Spleen (tissue), 11 donors: ENCODE data around the gene DDX43. TPM values are rescaled to one million over a fixed set of nuclear protein-coding genes. Genes with fewer than 3 reads are reported as not detected.
"Not testable (repeated sequence)": the region's sequence is repeated elsewhere in the genome, so short reads cannot be mapped to it uniquely, and the experiment has no call there.

Source experiments
- DNase-seq: peaks from one replicate; pipeline ENCODE4 v3.0.0-alpha.2; 2020
- H3K27ac ChIP-seq, 8 donors: fragments of 200-600 bp; sonication (generic) in 7 of 8; 1 replicate in 4 of 8; 2 replicates in 4 of 8; pipeline versions ENCODE4 v1.5.0 to v1.8.0; 2016 to 2021; ENCODE audit warnings: inconsistent platforms in 4 of 8, mild to moderate bottlenecking in 4 of 8, moderate library complexity in 1 of 8
- H3K27me3 ChIP-seq, 7 donors: fragments of 200-600 bp; sonication (generic) in 6 of 7; replicated peaks in 1 of 7; 1 replicate in 4 of 7; 2 replicates in 3 of 7; pipeline versions ENCODE4 v1.5.0 to v1.8.0; 2016 to 2021; ENCODE audit warnings: inconsistent platforms in 3 of 7, mild to moderate bottlenecking in 1 of 7
- H3K36me3 ChIP-seq, 6 donors: fragments of 200-600 bp; sonication (generic) in 5 of 6; 1 replicate in 4 of 6; 2 replicates in 2 of 6; pipeline versions ENCODE4 v1.5.0 to v1.8.0; 2016 to 2021; ENCODE audit warnings: inconsistent platforms in 2 of 6
- H3K4me1 ChIP-seq, 6 donors: fragments of 200-600 bp; sonication (generic) in 5 of 6; 1 replicate in 3 of 6; 2 replicates in 3 of 6; pipeline versions ENCODE4 v1.5.0 to v1.8.0; 2016 to 2021; ENCODE audit warnings: inconsistent platforms in 3 of 6
- H3K4me3 ChIP-seq, 8 donors: fragments of 200-600 bp; sonication (generic) in 7 of 8; 1 replicate in 4 of 8; 2 replicates in 4 of 8; pipeline versions ENCODE4 v1.5.0 to v1.8.0; 2016 to 2021; ENCODE audit warnings: inconsistent platforms in 4 of 8, mild to moderate bottlenecking in 4 of 8, moderate library complexity in 2 of 8
- H3K9me3 ChIP-seq, 8 donors: fragments of 200-600 bp; sonication (generic) in 7 of 8; 1 replicate in 4 of 8; 2 replicates in 4 of 8; pipeline versions ENCODE4 v1.5.0 to v1.8.0; 2016 to 2021; ENCODE audit warnings: inconsistent platforms in 4 of 8
- POLR2A ChIP-seq, 3 donors: fragments of 450-650 bp; IDR thresholded peaks; one replicate each; pipeline ENCODE4 v1.5.1; 2017; ENCODE audit warnings: antibody characterized with exemption in 3 of 3, mild to moderate bottlenecking in 1 of 3
- POLR2AphosphoS5 ChIP-seq, 3 donors: sonication (generic); formaldehyde crosslinking; IDR thresholded peaks; one replicate each; pipeline ENCODE4 v1.5.1; 2017; ENCODE audit warnings: antibody characterized with exemption in 3 of 3
- WGBS, 5 donors: extraction: QIAGEN DNeasy Blood & Tissue Kit in 3 of 5; methylation state at CpG; one replicate each; pipeline versions ENCODE4 v1.1.5 to v1.1.7; 2013 to 2018; 5-methylcytosine and 5-hydroxymethylcytosine counted together
- intact Hi-C: fragments of 100-400 bp; cut with DNase I; formaldehyde crosslinking; loops from one replicate; pipeline ENCODE4 v1.15.0; 2023; ENCODE audit warnings: low total_unique reads
- polyA plus RNA-seq, 3 donors: library from polyadenylated mRNA; stranded (reverse); fragments of 200-250 nt; gene quantifications; one replicate each; pipeline ENCODE4 v1.2.1, GENCODE V29; 2013
- total RNA-seq, 7 donors: library from RNA; depleted of rRNA in 3 of 7; stranded (reverse); fragments of >200 nt in 3 of 7; fragmentation: NEBNext Ultra II Directional in 4 of 7; extraction: Animal tissue kit (Norgen Biotek cat#: 25700) in 4 of 7; gene quantifications; one replicate each; pipeline versions ENCODE4 v1.1.0 to v1.2.1, GENCODE V29; 2016 to 2021
- TF ChIP-seq, protein P1 (sequence below), 11 experiments: fragments of 200-600 bp in 7 of 11; fragments of 450-650 bp in 4 of 11; sonication (generic) in 4 of 11; IDR thresholded peaks in 8 of 11; conservative IDR thresholded peaks in 3 of 11; 1 replicate in 7 of 11; 2 replicates in 4 of 11; pipeline versions ENCODE4 v1.4.0 to v1.8.0; 2016 to 2021; ENCODE audit warnings: antibody characterized with exemption in 11 of 11, inconsistent platforms in 4 of 11, mild to moderate bottlenecking in 1 of 11
- donor health status: healthy with polysubstance abuse.
- donor health status: DM: no; HTN: no; CAD: no; lungs with moderate emphysema.
- donor health status: DM: no; HTN: no; CAD: no.
- donor health status: Bipolar disorder and iron deficiency.
- donor health status: healthy.
- donor health status: DM: no; HTN: no; CAD: no.
- donor health status: DM: yes; HTN: yes; CAD: no.

Gene DDX43
- total and polyA plus RNA-seq, 10 donors: 0.34 to 1.5 (median 1.0) TPM

DNA sequence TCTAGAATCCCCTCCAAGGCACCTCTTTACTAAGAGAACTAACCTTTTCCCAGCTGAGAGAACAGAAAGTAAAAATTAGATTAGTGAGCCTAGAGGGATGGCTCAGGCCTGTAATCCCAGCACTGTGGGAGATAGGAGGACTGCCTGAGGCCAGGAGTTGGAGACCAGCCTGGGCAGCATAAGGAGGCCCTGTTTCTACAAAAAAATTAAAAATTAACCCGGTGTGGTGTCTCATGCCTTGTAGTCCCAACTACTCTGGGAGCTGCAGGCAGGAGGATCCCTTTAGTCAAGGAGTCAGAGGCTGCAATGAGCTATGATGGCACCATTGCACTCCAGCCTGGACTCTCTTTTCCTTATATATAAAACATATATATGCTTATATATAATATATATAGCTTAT, 19.4 kb upstream of the DDX43 start:
- no peak overlapping the region for H3K4me3 ChIP-seq
- WGBS, 5 donors: 81 to 100% (median 89%) methylated on average over 1 of the region's 1 CpG
- H3K9me3 ChIP-seq: peaks cover 0 to 27% (median 21%) of the 10 kb centered on the region in 8 donors
- intact Hi-C loops: no loop called here
- no peak overlapping the region for H3K27ac ChIP-seq
- no peaks in the 10 kb centered on the region for H3K36me3 ChIP-seq
- no peaks in the 10 kb centered on the region for H3K4me1 ChIP-seq
- TF ChIP-seq, protein P1, sequence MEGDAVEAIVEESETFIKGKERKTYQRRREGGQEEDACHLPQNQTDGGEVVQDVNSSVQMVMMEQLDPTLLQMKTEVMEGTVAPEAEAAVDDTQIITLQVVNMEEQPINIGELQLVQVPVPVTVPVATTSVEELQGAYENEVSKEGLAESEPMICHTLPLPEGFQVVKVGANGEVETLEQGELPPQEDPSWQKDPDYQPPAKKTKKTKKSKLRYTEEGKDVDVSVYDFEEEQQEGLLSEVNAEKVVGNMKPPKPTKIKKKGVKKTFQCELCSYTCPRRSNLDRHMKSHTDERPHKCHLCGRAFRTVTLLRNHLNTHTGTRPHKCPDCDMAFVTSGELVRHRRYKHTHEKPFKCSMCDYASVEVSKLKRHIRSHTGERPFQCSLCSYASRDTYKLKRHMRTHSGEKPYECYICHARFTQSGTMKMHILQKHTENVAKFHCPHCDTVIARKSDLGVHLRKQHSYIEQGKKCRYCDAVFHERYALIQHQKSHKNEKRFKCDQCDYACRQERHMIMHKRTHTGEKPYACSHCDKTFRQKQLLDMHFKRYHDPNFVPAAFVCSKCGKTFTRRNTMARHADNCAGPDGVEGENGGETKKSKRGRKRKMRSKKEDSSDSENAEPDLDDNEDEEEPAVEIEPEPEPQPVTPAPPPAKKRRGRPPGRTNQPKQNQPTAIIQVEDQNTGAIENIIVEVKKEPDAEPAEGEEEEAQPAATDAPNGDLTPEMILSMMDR (IDR thresholded peaks at IDR 0.05 in 8 of 11, conservative IDR thresholded peaks at IDR 0.05 in 3 of 11): no peak
- no peak for TF ChIP-seq POLR2A (IDR thresholded peaks at IDR 0.05)
- no peak for TF ChIP-seq POLR2AphosphoS5 (IDR thresholded peaks at IDR 0.05)
- no peaks in the 10 kb centered on the region for H3K27me3 ChIP-seq
- DNase-seq: no peak

DNA sequence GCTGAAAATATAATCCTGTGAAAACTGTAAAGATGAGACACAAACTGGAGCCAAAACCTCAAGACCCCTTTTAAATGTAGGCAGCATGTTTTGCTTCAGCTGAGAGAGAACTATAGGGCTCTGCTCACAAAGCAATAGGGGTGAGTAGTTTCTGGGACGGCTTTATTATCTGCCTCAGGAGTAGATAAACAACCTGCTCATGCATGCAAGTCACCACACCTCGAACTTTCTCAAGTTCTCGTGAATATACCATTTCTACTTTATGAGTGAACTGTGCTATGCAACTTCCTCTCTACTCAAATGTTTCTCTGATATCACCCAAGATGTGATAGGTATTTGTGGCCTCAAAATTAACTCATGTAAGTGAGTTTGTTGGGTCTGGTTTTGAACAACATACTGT, 17.4 kb upstream of the DDX43 start:
- Histone ChIP-seq H3K27ac (no peak overlapping the region), H3K27me3 (no peaks in the 10 kb centered on the region), H3K9me3 (peaks cover 0 to 11% (median 5%) of the 10 kb centered on the region in 8 donors), H3K36me3 (no peaks in the 10 kb centered on the region), H3K4me1 (no peaks in the 10 kb centered on the region), H3K4me3 (no peak overlapping the region)
- intact Hi-C loops: no loop called here
- WGBS, 5 donors: 56 to 70% (median 64%) methylated on average over 3 of the region's 3 CpGs
- DNase-seq: no peak
- TF ChIP-seq POLR2A (IDR thresholded peaks at IDR 0.05): no peak
- TF ChIP-seq, protein P1 (IDR thresholded peaks at IDR 0.05 in 8 of 11, conservative IDR thresholded peaks at IDR 0.05 in 3 of 11): no peak
- no peak for TF ChIP-seq POLR2AphosphoS5 (IDR thresholded peaks at IDR 0.05)

DNA sequence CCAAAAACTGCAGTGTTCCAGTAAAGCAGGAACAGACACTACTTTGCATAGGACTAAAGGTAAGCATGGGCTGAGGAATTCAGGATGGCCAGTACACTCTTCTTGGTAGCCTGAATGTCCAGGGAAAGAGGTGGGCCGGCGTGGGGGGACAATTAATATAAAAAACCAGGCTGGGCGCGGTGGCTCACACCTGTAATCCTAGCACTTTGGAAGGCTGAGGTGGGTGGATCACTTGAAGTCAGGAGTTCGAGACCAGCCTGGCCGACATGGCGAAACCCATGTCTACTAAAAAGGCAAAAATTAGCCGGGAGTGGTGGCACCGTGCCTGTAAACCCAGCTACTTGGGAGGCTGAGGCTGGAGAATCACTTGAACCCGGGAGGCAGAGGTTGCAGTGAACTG, 13.1 kb upstream of the DDX43 start:
- intact Hi-C loops, H3K4me1 ChIP-seq, H3K36me3 ChIP-seq, DNase-seq, H3K27me3 ChIP-seq, H3K9me3 ChIP-seq, H3K27ac ChIP-seq, H3K4me3 ChIP-seq: not testable (repeated sequence)
- 90 to 98% (median 95%) methylated on average over 10 of the region's 10 CpGs for WGBS, 5 donors

DNA sequence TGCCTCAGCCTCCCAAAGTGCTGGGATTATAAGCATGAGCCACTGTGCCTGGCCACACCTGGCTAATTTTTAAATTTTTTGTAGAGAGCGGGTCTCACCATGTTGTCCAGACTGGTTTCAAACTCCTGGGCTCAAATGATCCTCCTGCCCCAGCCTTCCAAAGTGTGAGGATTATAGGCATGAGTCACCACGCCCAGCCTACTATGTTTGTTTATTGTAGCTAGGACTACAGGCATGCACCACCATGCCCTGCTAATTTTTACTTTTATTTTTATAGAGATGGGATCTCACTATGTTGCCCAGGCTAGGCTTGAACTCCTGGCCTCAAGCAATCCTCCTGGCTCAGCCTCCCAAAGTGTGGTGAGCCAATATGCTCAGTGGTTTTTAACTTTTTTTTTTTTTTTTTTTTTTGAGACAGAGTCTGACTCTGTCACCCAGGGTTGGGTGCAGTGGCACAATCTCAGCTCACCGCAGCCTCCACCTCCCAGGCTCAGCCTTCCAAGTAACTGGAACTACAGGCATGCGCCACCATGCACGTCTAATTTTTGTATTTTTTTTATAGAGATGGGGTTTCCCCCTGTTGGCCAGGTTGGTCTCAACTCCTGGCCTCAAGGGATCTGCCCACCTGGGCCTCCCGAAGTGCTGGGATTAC, 12.0 kb upstream of the DDX43 start:
- intact Hi-C loops: no loop called here
- Histone ChIP-seq H3K4me1 (no peaks in the 10 kb centered on the region), H3K4me3 (no peak overlapping the region), H3K27ac (no peak overlapping the region), H3K27me3 (no peaks in the 10 kb centered on the region), H3K36me3 (no peaks in the 10 kb centered on the region), H3K9me3 (no peaks in the 10 kb centered on the region)
- WGBS, 5 donors: 86 to 98% (median 92%) methylated on average over 6 of the region's 6 CpGs
- TF ChIP-seq POLR2A (IDR thresholded peaks at IDR 0.05) (no peak), POLR2AphosphoS5 (IDR thresholded peaks at IDR 0.05) (no peak)
- TF ChIP-seq, protein P1 (IDR thresholded peaks at IDR 0.05 in 8 of 11, conservative IDR thresholded peaks at IDR 0.05 in 3 of 11): no peak
- DNase-seq: no peak
